Activated T-helper 2 cell treated with anti-CD3 and anti-CD28 coated beads, Interferon-gamma antibody, Interleukin-2, Interleukin-4, amounts not matched to agents 10 μg/mL and 5 μg/mL and 100 μg/mL, durations not matched to agents 14 hours and 24 hours and 36 hours (primary cell): ENCODE measurements around the gene GCNT1. TPM values are rescaled to one million over a fixed set of nuclear protein-coding genes. Genes with fewer than 3 reads are reported as not detected.
"Not testable (repeated sequence)": the region's sequence is repeated elsewhere in the genome, so short reads cannot be mapped to it uniquely, and the experiment has no call there.

Source experiments
- DNase-seq: peaks from one replicate; pipeline ENCODE4 v3.0.0; 2021; ENCODE audit warnings: low spot score
- H3K27ac Mint-ChIP-seq: one replicate; pipeline ENCODE4 v1.8.0; 2021; ENCODE audit warnings: mixed read lengths
- H3K27me3 Mint-ChIP-seq: one replicate; pipeline ENCODE4 v1.8.0; 2021; ENCODE audit warnings: low read depth, mixed read lengths
- H3K36me3 Mint-ChIP-seq: one replicate; pipeline ENCODE4 v1.8.0; 2021; ENCODE audit warnings: low read depth, mixed read lengths
- H3K4me1 Mint-ChIP-seq: one replicate; pipeline ENCODE4 v1.8.0; 2021; ENCODE audit warnings: low read depth, mixed read lengths
- H3K4me3 Mint-ChIP-seq: one replicate; pipeline ENCODE4 v1.8.0; 2021; ENCODE audit warnings: low read depth, mild to moderate bottlenecking, moderate library complexity, mixed read lengths
- H3K9me3 Mint-ChIP-seq: one replicate; pipeline ENCODE4 v1.8.0; 2021; ENCODE audit warnings: mixed read lengths
- intact Hi-C: fragments of 100-400 bp; cut with micrococcal nuclease; formaldehyde crosslinking; loops from one replicate; pipeline ENCODE4 v1.15.1; 2023
- total RNA-seq: library from RNA; stranded (reverse); gene quantifications from 2 replicates; pipeline ENCODE4 v1.2.3, GENCODE V29; 2022

GCNT1 gene
- total RNA-seq, 1 donor from 2014 or later, result 15.0 TPM

DNA sequence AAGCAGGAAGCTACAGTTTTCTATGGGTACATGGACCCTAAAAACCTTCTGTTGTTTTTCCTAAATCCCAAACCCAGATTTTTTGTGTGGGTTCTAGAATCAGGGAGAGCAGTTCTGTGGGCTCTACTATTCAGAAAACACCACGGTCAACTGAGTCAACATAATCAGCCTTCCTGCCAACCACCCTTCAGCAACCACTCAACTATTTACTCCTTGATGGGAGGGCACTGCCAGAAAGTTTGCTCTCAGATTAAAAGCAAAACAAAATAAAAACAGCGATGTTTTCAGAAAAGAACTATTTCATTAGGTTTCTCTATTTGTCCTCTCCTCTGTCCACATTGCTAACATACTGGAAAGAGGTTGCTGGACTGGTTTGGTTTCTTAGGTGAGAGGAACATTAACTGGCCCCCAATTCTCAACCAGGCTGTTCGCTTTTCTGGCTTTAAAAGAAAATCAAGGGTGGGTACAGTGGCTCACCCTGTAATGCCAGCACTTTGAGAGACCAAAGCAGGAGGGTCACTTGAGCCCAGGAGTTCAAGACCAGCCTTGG lies 72.3 kb downstream of the GCNT1 start:
- no peaks in the 10 kb centered on the region for H3K36me3 Mint-ChIP-seq

DNA sequence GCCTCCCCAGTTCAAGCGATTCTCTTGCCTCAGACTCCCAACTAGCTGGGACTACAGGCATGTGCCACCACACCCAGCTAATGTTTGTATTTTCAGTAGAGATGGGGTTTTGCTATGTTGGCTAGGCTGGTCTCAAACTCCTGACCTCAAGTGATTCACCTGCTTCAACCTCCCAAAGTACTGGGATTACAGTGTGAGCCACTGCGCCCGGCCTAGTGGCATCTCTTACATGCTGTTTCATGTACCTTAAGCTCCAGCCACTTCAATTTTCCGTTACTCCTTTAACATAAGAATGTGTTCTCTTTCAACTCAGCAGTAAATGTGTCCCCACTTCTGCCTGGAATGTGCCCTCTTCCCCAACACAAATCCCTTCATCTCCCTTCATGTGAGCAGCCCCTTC lies 73.9 kb downstream of the GCNT1 start:
- not testable (repeated sequence) for H3K4me3 Mint-ChIP-seq, DNase-seq, H3K27me3 Mint-ChIP-seq, H3K9me3 Mint-ChIP-seq, H3K36me3 Mint-ChIP-seq
- intact Hi-C loops, result loop anchor here (5.0 kb wide), 1 partner anchor 44 kb away; no protein-coding TSS in a partner anchor
- H3K27ac Mint-ChIP-seq, result peak overlapping the region; percentile 39
- peaks cover 15% of the 10 kb centered on the region for H3K4me1 Mint-ChIP-seq

More for the DNA sequence above, 72.3 kb downstream of the GCNT1 start:
- H3K9me3 Mint-ChIP-seq, result peaks cover 3% of the 10 kb centered on the region
- no peak for DNase-seq
- H3K27ac Mint-ChIP-seq, result no peak overlapping the region
- no peaks in the 10 kb centered on the region for H3K27me3 Mint-ChIP-seq
- no peak overlapping the region for H3K4me3 Mint-ChIP-seq
- intact Hi-C loops, result loop anchor here (5.0 kb wide), 1 partner anchor 46 kb away; no protein-coding TSS in a partner anchor
- peaks cover 15% of the 10 kb centered on the region for H3K4me1 Mint-ChIP-seq

DNA sequence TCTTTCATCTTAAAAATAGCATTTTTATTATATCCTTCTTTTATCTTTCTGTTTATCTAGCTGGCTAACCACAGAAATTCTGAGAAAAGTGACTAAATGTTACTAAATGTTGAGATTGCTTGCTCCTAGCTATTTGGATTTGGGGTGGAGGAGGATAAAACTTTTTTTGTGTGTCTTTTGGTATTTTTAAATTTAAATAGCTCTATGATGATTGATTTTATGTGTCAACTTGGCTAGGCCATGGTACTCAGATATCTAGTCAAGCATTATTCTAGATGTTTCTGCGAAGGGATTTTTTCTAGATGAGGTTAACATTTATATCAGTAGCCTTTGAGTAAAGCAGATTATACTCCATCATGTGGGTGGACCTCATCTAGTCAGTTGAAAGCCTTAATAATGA lies 75.0 kb downstream of the GCNT1 start:
- no peak overlapping the region for H3K27ac Mint-ChIP-seq
- peaks cover 2% of the 10 kb centered on the region for H3K9me3 Mint-ChIP-seq
- DNase-seq, result no peak
- H3K27me3 Mint-ChIP-seq, result peaks cover 4% of the 10 kb centered on the region
- peaks cover 15% of the 10 kb centered on the region for H3K4me1 Mint-ChIP-seq
- H3K4me3 Mint-ChIP-seq, result no peak overlapping the region
- intact Hi-C loops, result loop anchor here (5.0 kb wide), 1 partner anchor 43 kb away; no protein-coding TSS in a partner anchor
- no peaks in the 10 kb centered on the region for H3K36me3 Mint-ChIP-seq

DNA sequence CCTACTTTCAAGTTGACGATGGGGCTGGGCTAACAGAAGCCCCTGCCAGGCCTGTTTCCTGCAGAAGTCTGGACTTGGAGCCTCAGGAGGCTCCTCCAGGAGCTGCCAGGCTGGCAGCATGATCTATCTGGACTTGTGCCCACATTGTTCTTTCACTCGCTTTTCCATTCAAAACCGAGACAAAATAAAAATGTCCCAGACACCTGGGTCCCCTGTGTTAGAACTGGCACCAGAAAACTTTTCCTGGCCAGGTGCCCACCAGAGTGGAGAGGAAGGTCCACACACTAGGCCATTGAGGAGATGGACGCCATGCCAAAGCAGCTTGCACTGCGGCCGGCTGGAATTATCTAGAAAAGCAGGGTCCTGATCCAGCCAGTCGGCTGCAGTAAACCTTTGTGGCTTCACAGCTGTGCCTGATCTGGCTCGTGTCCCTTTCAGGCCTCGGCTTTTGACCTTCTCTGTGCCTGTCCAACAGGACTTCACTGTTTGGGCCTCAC lies 78.2 kb downstream of the GCNT1 start:
- peaks cover 13% of the 10 kb centered on the region for H3K4me1 Mint-ChIP-seq
- no peak for DNase-seq
- H3K4me3 Mint-ChIP-seq, result no peak overlapping the region
- intact Hi-C loops, result no loop called here
- H3K9me3 Mint-ChIP-seq, result no peaks in the 10 kb centered on the region
- no peak overlapping the region for H3K27ac Mint-ChIP-seq
- H3K27me3 Mint-ChIP-seq, result peaks cover 8% of the 10 kb centered on the region
- H3K36me3 Mint-ChIP-seq, result no peaks in the 10 kb centered on the region

DNA sequence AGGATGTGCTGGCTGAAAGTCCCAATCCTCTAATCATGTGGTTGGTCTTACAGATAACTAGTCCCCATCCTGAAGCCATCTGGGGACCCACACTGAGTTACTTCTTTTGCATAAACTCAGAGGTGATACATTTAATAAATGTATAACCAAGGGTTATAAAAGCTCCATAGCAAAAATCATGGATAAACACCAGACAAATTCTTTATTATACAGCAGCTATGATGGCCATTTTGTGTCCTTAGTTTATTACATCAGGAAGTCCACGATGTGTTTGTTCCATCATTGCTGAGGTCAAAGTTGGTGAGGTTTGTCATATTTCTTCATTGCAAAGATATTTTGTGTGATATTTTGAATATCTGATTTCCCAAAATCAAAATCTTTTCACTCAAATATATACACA lies 80.2 kb downstream of the GCNT1 start:
- H3K9me3 Mint-ChIP-seq, result no peaks in the 10 kb centered on the region
- intact Hi-C loops, result no loop called here
- no peak overlapping the region for H3K27ac Mint-ChIP-seq
- H3K4me3 Mint-ChIP-seq, result no peak overlapping the region
- no peak for DNase-seq
- peaks cover 8% of the 10 kb centered on the region for H3K27me3 Mint-ChIP-seq
- no peaks in the 10 kb centered on the region for H3K36me3 Mint-ChIP-seq
- H3K4me1 Mint-ChIP-seq, result peaks cover 2% of the 10 kb centered on the region

DNA sequence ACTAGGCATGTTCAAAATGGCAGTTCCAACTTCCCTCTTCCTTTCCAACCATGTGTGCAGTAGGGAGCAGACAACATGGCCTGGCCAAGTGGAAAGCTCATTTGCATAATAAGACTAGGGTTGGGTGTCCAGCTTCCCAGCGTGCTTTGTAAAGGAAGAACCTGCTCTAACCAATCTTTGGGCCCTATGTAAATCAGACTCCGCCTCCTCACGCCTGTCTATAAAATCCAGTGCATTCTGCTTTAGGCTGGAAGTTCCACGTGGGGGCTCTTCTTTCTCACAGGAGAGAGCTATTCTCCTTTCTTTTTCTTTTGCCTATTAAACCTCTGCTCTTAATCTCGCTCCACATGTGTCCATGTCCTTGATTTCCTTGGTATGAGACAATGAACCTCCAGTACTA lies 83.4 kb downstream of the GCNT1 start:
- no peaks in the 10 kb centered on the region for H3K9me3 Mint-ChIP-seq
- H3K36me3 Mint-ChIP-seq, result no peaks in the 10 kb centered on the region
- H3K4me3 Mint-ChIP-seq, result no peak overlapping the region
- no peak overlapping the region for H3K27ac Mint-ChIP-seq
- no peaks in the 10 kb centered on the region for H3K4me1 Mint-ChIP-seq
- peaks cover 8% of the 10 kb centered on the region for H3K27me3 Mint-ChIP-seq
- DNase-seq, result no peak
- intact Hi-C loops, result no loop called here

DNA sequence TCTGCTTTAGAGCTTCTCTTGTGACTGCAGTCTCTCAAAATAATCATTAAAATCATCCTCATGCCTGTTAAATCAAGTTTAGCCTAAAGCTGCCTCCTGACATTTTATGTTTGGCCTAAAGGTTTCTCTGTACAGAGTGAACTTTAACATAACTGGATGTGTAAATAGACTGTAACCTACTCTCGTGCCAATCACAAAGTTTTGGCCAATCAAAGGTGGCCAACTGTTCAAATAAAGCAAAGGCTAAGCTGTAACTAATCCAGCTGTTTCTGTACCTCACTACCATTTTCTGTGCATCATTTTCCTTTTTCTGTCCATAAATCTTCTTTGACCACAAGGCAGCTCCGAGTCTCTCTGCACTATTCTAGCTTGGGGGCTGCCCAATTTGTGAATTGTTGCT lies 86.2 kb downstream of the GCNT1 start:
- H3K4me3 Mint-ChIP-seq, result no peak overlapping the region
- no peak for DNase-seq
- no peaks in the 10 kb centered on the region for H3K4me1 Mint-ChIP-seq
- intact Hi-C loops, result no loop called here
- peaks cover 13% of the 10 kb centered on the region for H3K27me3 Mint-ChIP-seq
- no peaks in the 10 kb centered on the region for H3K9me3 Mint-ChIP-seq
- H3K27ac Mint-ChIP-seq, result no peak overlapping the region
- no peaks in the 10 kb centered on the region for H3K36me3 Mint-ChIP-seq

DNA sequence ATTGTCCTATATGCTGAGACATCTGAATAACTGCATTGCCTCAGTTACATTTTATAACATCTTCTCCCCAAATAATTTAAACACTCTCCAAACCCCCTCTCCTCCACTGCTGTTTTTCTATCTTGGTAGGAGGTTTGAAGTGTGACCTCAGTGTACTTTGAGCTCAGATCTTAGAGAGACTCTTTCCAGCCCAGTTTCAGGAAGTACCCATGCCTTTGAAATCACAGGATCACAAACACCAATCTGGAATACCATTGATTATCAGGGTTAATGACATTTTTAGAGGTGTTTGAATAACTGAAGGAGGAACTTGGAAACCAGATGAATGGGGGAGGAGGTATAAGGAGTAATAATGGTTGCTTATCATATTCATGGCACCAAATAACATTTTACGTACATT lies 93.2 kb downstream of the GCNT1 start:
- Mint-ChIP-seq H3K27me3 (peaks cover 19% of the 10 kb centered on the region), H3K4me3 (no peak overlapping the region), H3K36me3 (no peaks in the 10 kb centered on the region), H3K27ac (no peak overlapping the region), H3K4me1 (peaks cover 2% of the 10 kb centered on the region), H3K9me3 (no peaks in the 10 kb centered on the region)
- no peak for DNase-seq
- intact Hi-C loops, result no loop called here

DNA sequence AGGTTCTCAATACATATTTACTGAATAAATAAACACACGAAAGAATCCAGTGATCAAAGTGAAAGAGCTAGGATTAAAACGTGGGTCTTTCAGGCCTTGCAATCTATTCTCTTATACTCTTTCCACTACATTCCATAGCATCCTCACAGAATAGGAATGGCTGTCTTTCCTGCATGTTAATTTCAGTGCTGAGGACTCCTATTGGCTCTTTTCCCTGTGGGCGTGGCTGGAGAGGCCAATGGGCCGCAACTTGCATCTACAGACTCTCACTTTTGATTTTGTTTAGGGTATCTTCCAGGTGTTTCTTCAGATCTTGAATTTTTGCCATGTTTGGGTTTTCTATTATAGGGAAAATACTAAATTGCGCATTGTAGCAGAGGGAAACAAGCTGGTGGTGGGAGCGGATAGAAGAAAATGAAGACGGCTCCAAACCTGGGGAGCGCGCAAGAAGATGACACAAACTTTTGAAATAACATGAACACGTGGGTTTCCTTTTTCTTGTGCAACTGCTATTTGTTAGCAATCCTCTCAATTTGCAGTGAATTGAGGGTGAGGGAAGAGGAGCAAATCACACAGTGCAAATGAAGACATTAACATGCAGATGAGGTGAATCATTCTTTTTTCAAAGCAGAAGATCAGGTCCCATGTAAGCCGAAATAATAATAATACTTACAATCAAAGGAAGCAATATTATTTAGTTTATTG lies 93.9 kb downstream of the GCNT1 start:
- DNase-seq, result no peak
- H3K27ac Mint-ChIP-seq, result no peak overlapping the region
- intact Hi-C loops, result no loop called here
- H3K9me3 Mint-ChIP-seq, result no peaks in the 10 kb centered on the region
- H3K36me3 Mint-ChIP-seq, result no peaks in the 10 kb centered on the region
- no peak overlapping the region for H3K4me3 Mint-ChIP-seq
- peaks cover 19% of the 10 kb centered on the region for H3K27me3 Mint-ChIP-seq
- peaks cover 2% of the 10 kb centered on the region for H3K4me1 Mint-ChIP-seq

DNA sequence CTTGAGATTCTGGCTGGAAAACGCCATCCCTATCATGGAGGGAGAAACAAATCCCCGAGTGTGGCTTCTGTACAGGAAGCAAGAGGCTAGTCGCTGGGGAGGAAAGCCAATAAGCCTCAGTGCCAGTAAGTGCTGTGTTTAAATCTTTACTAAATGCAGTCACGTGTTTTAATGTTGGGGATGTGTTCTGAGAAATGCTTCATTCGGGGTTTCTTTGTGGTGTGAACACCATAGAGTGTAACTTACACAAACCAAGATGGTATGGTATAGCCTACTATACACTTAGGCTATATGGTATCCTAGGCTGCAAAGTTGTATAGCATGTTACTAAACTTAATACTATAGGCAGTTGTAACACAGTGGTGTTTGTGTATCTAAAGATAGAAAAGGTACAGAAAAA lies 94.7 kb downstream of the GCNT1 start:
- Mint-ChIP-seq H3K4me3 (no peak overlapping the region), H3K36me3 (no peaks in the 10 kb centered on the region), H3K4me1 (peaks cover 2% of the 10 kb centered on the region), H3K27ac (no peak overlapping the region), H3K9me3 (no peaks in the 10 kb centered on the region), H3K27me3 (peaks cover 18% of the 10 kb centered on the region)
- DNase-seq, result no peak
- intact Hi-C loops, result no loop called here

Other genes with a start within 250 kb of the GCNT1 start
- gene RFK, start 64.8 kb upstream of the GCNT1 start, total RNA-seq, result 14.9 and 17.1 TPM in 2 replicates